Bronchial epithelial cell (primary cell): ENCODE data around the gene SORCS2. TPM values are rescaled to one million over a fixed set of nuclear protein-coding genes. Genes with fewer than 3 reads are reported as not detected.
A peak's percentile ranks its signal among the peaks of the same experiment; 100 is the strongest.

Experiments used
- DNase-seq: peaks from one replicate; pipeline ENCODE4 v3.0.0-alpha.2; 2010; ENCODE audit warnings: low read depth
- FAIRE-seq: peaks from 2 replicates; lab custom pipeline; 2011; peaks lifted over from hg19 to GRCh38; lab: Jason Lieb, UNC
- H3K27me3 ChIP-seq: 2 replicates; pipeline ENCODE4 v1.5.1; 2011; ENCODE audit warnings: low read length; ENCODE audit not compliant: control insufficient read depth, insufficient read depth
- H3K36me3 ChIP-seq: 2 replicates; pipeline ENCODE4 v1.5.1; 2011; ENCODE audit warnings: low read length; ENCODE audit not compliant: control insufficient read depth, insufficient read depth
- H3K4me3 ChIP-seq: 2 replicates; pipeline ENCODE4 v1.5.1; 2011; ENCODE audit warnings: mild to moderate bottlenecking, low read depth, low read length, control low read depth
- CTCF ChIP-seq: IDR thresholded peaks from 2 replicates; pipeline ENCODE4 v1.5.1; 2011; ENCODE audit warnings: mild to moderate bottlenecking, moderate library complexity, low read length, control low read depth, inconsistent platforms; ENCODE audit not compliant: insufficient read depth, severe bottlenecking
- total RNA-seq: library from RNA; depleted of rRNA; stranded (reverse); fragments of >200 nt; gene quantifications from 2 replicates; pipeline ENCODE4 v1.2.1, GENCODE V29; 2014

SORCS2 gene
- total RNA-seq, 1 donor from 2014 or later, result under 0.01 TPM

- DNase-seq (no peak), FAIRE-seq (no peak)
- no peak overlapping the region for H3K4me3 ChIP-seq
- no peaks in the 10 kb centered on the region for H3K27me3 ChIP-seq
- no peak for TF ChIP-seq CTCF
- H3K36me3 ChIP-seq, result no peaks in the 10 kb centered on the region
These were observed 190.9 kb downstream of the SORCS2 start for GRCh38 chr4:7383266-7383665.

- DNase-seq (no peak), FAIRE-seq (no peak)
- Histone ChIP-seq H3K36me3 (no peaks in the 10 kb centered on the region), H3K27me3 (no peaks in the 10 kb centered on the region), H3K4me3 (no peak overlapping the region)
- no peak for TF ChIP-seq CTCF
These were observed 191.9 kb downstream of the SORCS2 start for GRCh38 chr4:7384003-7384928.

- FAIRE-seq (no peak), DNase-seq (no peak)
- no peak overlapping the region for H3K4me3 ChIP-seq
These were observed 192.9 kb downstream of the SORCS2 start for GRCh38 chr4:7384929-7385890.

GRCh38 chr4:7387925-7388324, 195.6 kb downstream of the SORCS2 start:
- peak; percentile 99 for FAIRE-seq
- no peaks in the 10 kb centered on the region for H3K36me3 ChIP-seq
- H3K4me3 ChIP-seq, result no peak overlapping the region
- no peak for DNase-seq
- TF ChIP-seq CTCF, result no peak
- no peaks in the 10 kb centered on the region for H3K27me3 ChIP-seq

More at GRCh38 chr4:7384929-7385890, 192.9 kb downstream of the SORCS2 start:
- no peak for TF ChIP-seq CTCF
- no peaks in the 10 kb centered on the region for H3K36me3 ChIP-seq
- H3K27me3 ChIP-seq, result no peaks in the 10 kb centered on the region

GRCh38 chr4:7388627-7389026, 196.3 kb downstream of the SORCS2 start:
- no peak for TF ChIP-seq CTCF
- no peak for FAIRE-seq
- no peak for DNase-seq
- no peaks in the 10 kb centered on the region for H3K27me3 ChIP-seq
- H3K4me3 ChIP-seq, result no peak overlapping the region
- H3K36me3 ChIP-seq, result no peaks in the 10 kb centered on the region
